ENCODE data around the gene EMD. TPM values are rescaled to one million over a fixed set of nuclear protein-coding genes. Genes with fewer than 3 reads are reported as not detected.

Gene EMD
- total and polyA plus RNA-seq, 2 experiments from 2014 or later = 39.4 to 61.0 TPM

DNA sequence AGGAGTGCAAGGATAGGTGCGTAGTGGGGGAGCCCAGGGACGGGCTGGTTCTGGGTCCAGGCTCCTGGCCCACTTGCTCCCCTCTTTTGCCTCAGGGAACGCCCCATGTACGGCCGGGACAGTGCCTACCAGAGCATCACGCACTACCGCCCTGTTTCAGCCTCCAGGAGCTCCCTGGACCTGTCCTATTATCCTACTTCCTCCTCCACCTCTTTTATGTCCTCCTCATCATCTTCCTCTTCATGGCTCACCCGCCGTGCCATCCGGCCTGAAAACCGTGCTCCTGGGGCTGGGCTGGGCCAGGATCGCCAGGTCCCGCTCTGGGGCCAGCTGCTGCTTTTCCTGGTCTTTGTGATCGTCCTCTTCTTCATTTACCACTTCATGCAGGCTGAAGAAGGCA, 1.7 kb downstream of the EMD start:
- Histone ChIP-seq H3K4me3 (no peak overlapping the region), H3K4me2 (peak overlapping the region; percentile 81), H3K79me2 (peaks cover 16% of the 10 kb centered on the region), H3K27ac (no peak overlapping the region), H4K20me1 (ENCODE audit: insufficient read depth, poor library complexity, severe bottlenecking) (peaks cover 5% of the 10 kb centered on the region), H3K36me3 (replicated peaks; ENCODE audit: insufficient read depth, low read depth) (no peaks in the 10 kb centered on the region), H3K4me1 (ENCODE audit: insufficient read depth) (peaks cover 10% of the 10 kb centered on the region), H2AFZ (no peak overlapping the region), H3K9me2 (replicated peaks; ENCODE audit: insufficient read depth) (no peaks in the 10 kb centered on the region), H3K9me3 (ENCODE audit: low read depth) (no peaks in the 10 kb centered on the region), H3K27me3 (no peaks in the 10 kb centered on the region)
- 83% methylated on average over 14 of the region's 14 CpGs for WGBS (ENCODE audit: low lambda C conversion rate, missing lambda C conversion rate)
- no peak for DNase-seq (ENCODE audit: low spot score)
- TF ChIP-seq EZH2 (IDR thresholded peaks at IDR 0.05; ENCODE audit: borderline replicate concordance) (no peak), EZH2phosphoT487 (IDR thresholded peaks at IDR 0.05; ENCODE audit: low read depth, severe bottlenecking, unreplicated experiment) (no peak)
- TF ChIP-seq, protein P1, sequence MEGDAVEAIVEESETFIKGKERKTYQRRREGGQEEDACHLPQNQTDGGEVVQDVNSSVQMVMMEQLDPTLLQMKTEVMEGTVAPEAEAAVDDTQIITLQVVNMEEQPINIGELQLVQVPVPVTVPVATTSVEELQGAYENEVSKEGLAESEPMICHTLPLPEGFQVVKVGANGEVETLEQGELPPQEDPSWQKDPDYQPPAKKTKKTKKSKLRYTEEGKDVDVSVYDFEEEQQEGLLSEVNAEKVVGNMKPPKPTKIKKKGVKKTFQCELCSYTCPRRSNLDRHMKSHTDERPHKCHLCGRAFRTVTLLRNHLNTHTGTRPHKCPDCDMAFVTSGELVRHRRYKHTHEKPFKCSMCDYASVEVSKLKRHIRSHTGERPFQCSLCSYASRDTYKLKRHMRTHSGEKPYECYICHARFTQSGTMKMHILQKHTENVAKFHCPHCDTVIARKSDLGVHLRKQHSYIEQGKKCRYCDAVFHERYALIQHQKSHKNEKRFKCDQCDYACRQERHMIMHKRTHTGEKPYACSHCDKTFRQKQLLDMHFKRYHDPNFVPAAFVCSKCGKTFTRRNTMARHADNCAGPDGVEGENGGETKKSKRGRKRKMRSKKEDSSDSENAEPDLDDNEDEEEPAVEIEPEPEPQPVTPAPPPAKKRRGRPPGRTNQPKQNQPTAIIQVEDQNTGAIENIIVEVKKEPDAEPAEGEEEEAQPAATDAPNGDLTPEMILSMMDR (IDR thresholded peaks at IDR 0.05; ENCODE audit: poor library complexity) = no peak

DNA sequence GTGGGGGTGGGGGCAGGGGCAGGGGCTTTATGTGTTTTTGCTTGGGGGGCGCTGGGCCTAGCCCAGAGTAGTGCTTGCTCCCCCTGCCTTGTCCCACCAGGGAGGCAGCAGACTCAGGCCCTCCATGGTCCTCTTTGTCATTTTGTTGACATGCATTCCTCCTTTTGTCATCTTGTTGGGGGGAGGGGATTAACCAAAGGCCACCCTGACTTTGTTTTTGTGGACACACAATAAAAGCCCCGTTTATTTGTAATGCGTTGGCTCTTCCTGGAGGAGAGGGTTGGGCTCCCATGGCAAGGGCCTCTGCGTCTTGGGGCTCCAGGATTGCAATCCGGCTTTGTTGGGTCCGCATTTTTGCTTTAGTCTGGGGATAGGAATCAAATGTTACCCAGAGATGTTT, 2.2 kb downstream of the EMD start:
- no peaks in the 10 kb centered on the region for H3K27me3 ChIP-seq
- peaks cover 10% of the 10 kb centered on the region for H3K4me1 ChIP-seq (ENCODE audit: insufficient read depth)
- H2AFZ ChIP-seq = no peak overlapping the region
- no peaks in the 10 kb centered on the region for H3K36me3 ChIP-seq (replicated peaks; ENCODE audit: insufficient read depth, low read depth)
- H4K20me1 ChIP-seq (ENCODE audit: insufficient read depth, poor library complexity, severe bottlenecking) = peaks cover 5% of the 10 kb centered on the region
- H3K4me3 ChIP-seq = no peak overlapping the region
- peaks cover 16% of the 10 kb centered on the region for H3K79me2 ChIP-seq
- DNase-seq (ENCODE audit: low spot score) = no peak
- TF ChIP-seq EZH2phosphoT487 (IDR thresholded peaks at IDR 0.05; ENCODE audit: low read depth, severe bottlenecking, unreplicated experiment) = no peak
- TF ChIP-seq, protein P1 (IDR thresholded peaks at IDR 0.05; ENCODE audit: poor library complexity) = no peak
- no peak overlapping the region for H3K4me2 ChIP-seq
- no peaks in the 10 kb centered on the region for H3K9me2 ChIP-seq (replicated peaks; ENCODE audit: insufficient read depth)
- no peaks in the 10 kb centered on the region for H3K9me3 ChIP-seq (ENCODE audit: low read depth)
- no peak overlapping the region for H3K27ac ChIP-seq
- WGBS (ENCODE audit: low lambda C conversion rate, missing lambda C conversion rate) = 76% methylated on average over 6 of the region's 6 CpGs

DNA sequence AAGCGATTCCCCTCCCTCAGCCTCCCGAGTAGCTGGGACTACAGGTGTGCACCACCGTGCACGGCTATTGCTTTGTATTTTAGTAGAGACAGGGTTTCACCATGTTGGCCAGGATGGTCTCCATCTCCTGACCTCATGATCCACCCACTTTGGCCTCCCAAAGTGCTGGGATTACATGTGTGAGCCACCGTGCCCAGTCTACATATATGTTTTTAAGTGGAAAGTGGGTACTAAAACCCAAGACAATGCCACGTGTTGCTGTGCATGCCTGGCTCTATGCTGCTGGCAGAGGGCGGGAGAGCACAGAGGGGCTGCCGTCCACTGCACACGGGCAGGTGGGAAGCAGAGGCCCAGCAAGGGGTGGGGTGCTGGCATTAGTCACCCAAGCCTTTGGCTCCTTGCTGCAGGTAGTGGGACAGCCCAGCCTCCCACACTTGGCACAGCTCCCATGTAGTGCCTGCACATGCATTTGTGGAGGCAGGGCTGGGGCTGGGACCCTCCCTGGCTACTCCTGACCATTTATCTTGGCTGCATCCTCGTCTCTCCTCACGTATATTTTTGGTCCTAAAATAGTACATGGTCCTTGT, 3.5 kb downstream of the EMD start:
- 79% methylated on average over 11 of the region's 11 CpGs for WGBS (ENCODE audit: low lambda C conversion rate, missing lambda C conversion rate)

More for the DNA sequence above, 3.5 kb downstream of the EMD start:
- no peak for DNase-seq (ENCODE audit: low spot score)
- no peaks in the 10 kb centered on the region for H3K36me3 ChIP-seq (replicated peaks; ENCODE audit: insufficient read depth, low read depth)
- TF ChIP-seq, protein P1 (IDR thresholded peaks at IDR 0.05; ENCODE audit: poor library complexity) = no peak
- H3K4me3 ChIP-seq = no peak overlapping the region
- peaks cover 16% of the 10 kb centered on the region for H3K79me2 ChIP-seq
- peaks cover 5% of the 10 kb centered on the region for H4K20me1 ChIP-seq (ENCODE audit: insufficient read depth, poor library complexity, severe bottlenecking)
- H3K9me2 ChIP-seq (replicated peaks; ENCODE audit: insufficient read depth) = no peaks in the 10 kb centered on the region
- H3K4me1 ChIP-seq (ENCODE audit: insufficient read depth) = peaks cover 6% of the 10 kb centered on the region
- no peaks in the 10 kb centered on the region for H3K27me3 ChIP-seq
- no peak overlapping the region for H2AFZ ChIP-seq
- no peak overlapping the region for H3K4me2 ChIP-seq
- no peak overlapping the region for H3K27ac ChIP-seq
- no peaks in the 10 kb centered on the region for H3K9me3 ChIP-seq (ENCODE audit: low read depth)
